ENCODE results near the gene NDRG3.

The NDRG3 gene

GRCh38 chr20:36605399-36606157 lies 140.3 kb downstream of the NDRG3 start, which contains the start of gene RAB5IF:
TSS of gene RAB5IF (plus strand) at chr20:36605779. CDS start at chr20:36605952, 173 bp downstream.
- DNase-seq: peak; percentile 94 to 97

GRCh38 chr20:36604952-36605398 lies 140.9 kb downstream of the NDRG3 start:
- peak; percentile 59 to 62 for DNase-seq
